ENCODE measurements around the gene AKAP6. TPM values are rescaled to one million over a fixed set of nuclear protein-coding genes. Genes with fewer than 3 reads are reported as not detected.
A peak's percentile ranks its signal among the peaks of the same experiment; 100 is the strongest.

AKAP6 gene
- total and polyA plus RNA-seq, 7 donors: 0.60 to 56.2 (median 29.5) TPM; not detected in 1

DNA sequence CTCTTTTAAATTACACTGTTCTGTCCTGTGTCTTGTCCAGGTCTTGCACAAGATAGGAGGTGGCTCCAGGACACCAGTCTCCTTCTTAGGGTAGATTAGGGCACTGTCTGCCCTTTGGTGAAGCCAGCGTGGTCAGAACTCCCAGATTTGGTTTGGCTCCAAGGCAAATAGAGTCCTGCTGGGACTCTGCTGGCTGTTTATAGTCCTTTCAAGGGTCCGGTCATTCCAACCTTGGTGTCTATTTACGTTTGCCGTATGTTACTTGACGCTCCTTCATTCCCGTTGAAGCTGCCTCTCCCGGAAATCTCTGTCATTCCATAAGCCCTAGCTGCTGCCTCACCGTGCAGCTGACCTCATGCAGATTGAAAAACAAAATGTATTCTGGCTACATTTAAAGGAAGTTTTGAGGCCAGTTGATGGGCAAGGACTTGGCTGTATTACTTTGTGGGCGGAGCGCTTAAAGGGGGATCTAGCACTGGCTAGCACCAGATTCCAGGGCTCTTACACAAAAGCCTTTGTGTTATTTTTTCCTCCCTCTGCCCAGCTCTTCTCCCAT, 180.6 kb downstream of the AKAP6 start:
- H3K36me3 ChIP-seq: no peaks in the 10 kb centered on the region
- peaks cover 0 to 51% (median 27%) of the 10 kb centered on the region in 4 donors for H3K4me1 ChIP-seq
- peak overlapping the region; percentile 4 to 19 (median 13) for H3K4me3 ChIP-seq
- 56 to 68% methylated on average over 10 of the region's 10 CpGs for WGBS, 2 donors
- no peaks in the 10 kb centered on the region for H3K27me3 ChIP-seq
- H3K27ac ChIP-seq: peak overlapping the region; percentile 75 to 88 (median 82)
- intact Hi-C loops (cut with DNase I): loop anchor here (5.0 kb wide), 3 partner anchors 37 to 432 kb away; partner anchors contain the start of gene ARHGAP5
- peak; percentile 83 for DNase-seq
- no peaks in the 10 kb centered on the region for H3K9me3 ChIP-seq
- TF ChIP-seq, protein P1, sequence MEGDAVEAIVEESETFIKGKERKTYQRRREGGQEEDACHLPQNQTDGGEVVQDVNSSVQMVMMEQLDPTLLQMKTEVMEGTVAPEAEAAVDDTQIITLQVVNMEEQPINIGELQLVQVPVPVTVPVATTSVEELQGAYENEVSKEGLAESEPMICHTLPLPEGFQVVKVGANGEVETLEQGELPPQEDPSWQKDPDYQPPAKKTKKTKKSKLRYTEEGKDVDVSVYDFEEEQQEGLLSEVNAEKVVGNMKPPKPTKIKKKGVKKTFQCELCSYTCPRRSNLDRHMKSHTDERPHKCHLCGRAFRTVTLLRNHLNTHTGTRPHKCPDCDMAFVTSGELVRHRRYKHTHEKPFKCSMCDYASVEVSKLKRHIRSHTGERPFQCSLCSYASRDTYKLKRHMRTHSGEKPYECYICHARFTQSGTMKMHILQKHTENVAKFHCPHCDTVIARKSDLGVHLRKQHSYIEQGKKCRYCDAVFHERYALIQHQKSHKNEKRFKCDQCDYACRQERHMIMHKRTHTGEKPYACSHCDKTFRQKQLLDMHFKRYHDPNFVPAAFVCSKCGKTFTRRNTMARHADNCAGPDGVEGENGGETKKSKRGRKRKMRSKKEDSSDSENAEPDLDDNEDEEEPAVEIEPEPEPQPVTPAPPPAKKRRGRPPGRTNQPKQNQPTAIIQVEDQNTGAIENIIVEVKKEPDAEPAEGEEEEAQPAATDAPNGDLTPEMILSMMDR (IDR thresholded peaks at IDR 0.05): no peak
- TF ChIP-seq POLR2AphosphoS5 (IDR thresholded peaks at IDR 0.05): peak; percentile 27 to 81 (median 71)
- peak in 3 of 4 donors; percentile 24 to 80 (median 78) for TF ChIP-seq EP300 (IDR thresholded peaks at IDR 0.05)

- intact Hi-C loops (cut with DNase I): loop anchor here (5.0 kb wide), 3 partner anchors 39 to 434 kb away; partner anchors contain the start of gene ARHGAP5
- Histone ChIP-seq H3K27me3 (no peaks in the 10 kb centered on the region), H3K4me3 (no peak overlapping the region), H3K9me3 (no peaks in the 10 kb centered on the region), H3K4me1 (peaks cover 0 to 51% (median 28%) of the 10 kb centered on the region in 4 donors), H3K36me3 (no peaks in the 10 kb centered on the region), H3K27ac (peak overlapping the region; percentile 75 to 88 (median 80))
- 73 to 74% methylated on average over 3 of the region's 3 CpGs for WGBS, 2 donors
- DNase-seq: no peak
- no peak for TF ChIP-seq POLR2AphosphoS5 (IDR thresholded peaks at IDR 0.05)
- no peak for TF ChIP-seq POLR2A (IDR thresholded peaks at IDR 0.05)
- TF ChIP-seq, protein P1 (IDR thresholded peaks at IDR 0.05): no peak
- TF ChIP-seq EP300 (IDR thresholded peaks at IDR 0.05): no peak
Measured at GRCh38 chr14:32510815-32511214, 181.7 kb downstream of the AKAP6 start.

DNA sequence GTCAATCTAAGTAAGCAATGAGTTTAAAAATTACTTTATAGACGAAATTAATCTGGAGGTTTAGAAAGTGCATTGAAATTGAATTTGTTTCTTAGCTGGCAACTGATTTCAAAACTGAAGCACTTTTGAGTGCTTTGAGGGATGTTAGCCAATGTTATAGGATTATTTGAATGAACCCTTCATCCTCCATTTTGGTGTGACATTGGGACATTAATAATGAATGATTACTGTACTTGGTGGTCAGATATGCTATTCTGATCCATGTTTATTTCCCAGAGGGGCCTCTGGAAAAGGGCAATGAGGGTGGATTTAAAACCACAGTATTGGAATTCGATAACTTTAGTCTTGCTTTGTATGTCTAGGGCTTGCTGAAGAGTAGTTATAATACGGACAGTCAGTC, 183.2 kb downstream of the AKAP6 start:
- no peak for DNase-seq
- TF ChIP-seq, protein P1 (IDR thresholded peaks at IDR 0.05): no peak
- no peak for TF ChIP-seq EP300 (IDR thresholded peaks at IDR 0.05)
- no peak for TF ChIP-seq POLR2AphosphoS5 (IDR thresholded peaks at IDR 0.05)
- no peak for TF ChIP-seq POLR2A (IDR thresholded peaks at IDR 0.05)

DNA sequence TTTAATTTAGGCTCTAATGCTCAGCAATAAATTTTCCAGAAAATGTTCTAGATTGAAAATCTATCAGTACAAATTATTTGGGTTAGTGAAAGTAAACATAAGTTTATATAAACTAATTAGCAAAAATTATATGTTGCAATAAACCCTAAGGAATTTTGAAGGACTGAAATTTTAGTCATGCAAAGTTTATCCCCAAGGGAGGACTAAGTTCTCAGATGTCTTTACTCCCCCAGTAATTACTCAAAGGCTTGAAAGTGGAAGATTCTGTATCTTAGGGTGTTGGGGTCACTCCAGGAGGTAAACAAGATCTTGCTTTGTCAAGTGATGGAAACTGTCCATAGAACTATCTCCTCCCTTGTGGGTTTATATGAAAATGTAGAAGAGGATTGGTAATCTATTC, 183.7 kb downstream of the AKAP6 start:
- no peaks in the 10 kb centered on the region for H3K27me3 ChIP-seq
- no peaks in the 10 kb centered on the region for H3K36me3 ChIP-seq
- no peaks in the 10 kb centered on the region for H3K9me3 ChIP-seq
- TF ChIP-seq POLR2A (IDR thresholded peaks at IDR 0.05) (no peak), EP300 (IDR thresholded peaks at IDR 0.05) (no peak), POLR2AphosphoS5 (IDR thresholded peaks at IDR 0.05) (no peak)
- TF ChIP-seq, protein P1 (IDR thresholded peaks at IDR 0.05): no peak
- peaks cover 0 to 51% (median 28%) of the 10 kb centered on the region in 4 donors for H3K4me1 ChIP-seq
- peak overlapping the region in 2 of 4 donors; percentile 81 to 88 for H3K27ac ChIP-seq
- H3K4me3 ChIP-seq: no peak overlapping the region
- intact Hi-C loops (cut with DNase I): loop anchor here (5.0 kb wide), 3 partner anchors 41 to 436 kb away; partner anchors contain the start of gene ARHGAP5
- DNase-seq: no peak

More for the DNA sequence above, 183.2 kb downstream of the AKAP6 start:
- no peaks in the 10 kb centered on the region for H3K27me3 ChIP-seq
- H3K4me1 ChIP-seq: peaks cover 0 to 51% (median 28%) of the 10 kb centered on the region in 4 donors
- WGBS, 2 donors: 71 to 75% methylated on average over 3 of the region's 3 CpGs
- no peak overlapping the region for H3K4me3 ChIP-seq
- peak overlapping the region in 2 of 4 donors; percentile 81 to 88 for H3K27ac ChIP-seq
- no peaks in the 10 kb centered on the region for H3K36me3 ChIP-seq
- H3K9me3 ChIP-seq: no peaks in the 10 kb centered on the region
- intact Hi-C loops (cut with DNase I): loop anchor here (5.0 kb wide), 3 partner anchors 40 to 435 kb away; partner anchors contain the start of gene ARHGAP5
